ENCODE results near the gene HNRNPU. TPM values are rescaled to one million over a fixed set of nuclear protein-coding genes. Genes with fewer than 3 reads are reported as not detected.

HNRNPU gene
- total RNA-seq, 1 donor from 2014 or later = 447 TPM

DNA sequence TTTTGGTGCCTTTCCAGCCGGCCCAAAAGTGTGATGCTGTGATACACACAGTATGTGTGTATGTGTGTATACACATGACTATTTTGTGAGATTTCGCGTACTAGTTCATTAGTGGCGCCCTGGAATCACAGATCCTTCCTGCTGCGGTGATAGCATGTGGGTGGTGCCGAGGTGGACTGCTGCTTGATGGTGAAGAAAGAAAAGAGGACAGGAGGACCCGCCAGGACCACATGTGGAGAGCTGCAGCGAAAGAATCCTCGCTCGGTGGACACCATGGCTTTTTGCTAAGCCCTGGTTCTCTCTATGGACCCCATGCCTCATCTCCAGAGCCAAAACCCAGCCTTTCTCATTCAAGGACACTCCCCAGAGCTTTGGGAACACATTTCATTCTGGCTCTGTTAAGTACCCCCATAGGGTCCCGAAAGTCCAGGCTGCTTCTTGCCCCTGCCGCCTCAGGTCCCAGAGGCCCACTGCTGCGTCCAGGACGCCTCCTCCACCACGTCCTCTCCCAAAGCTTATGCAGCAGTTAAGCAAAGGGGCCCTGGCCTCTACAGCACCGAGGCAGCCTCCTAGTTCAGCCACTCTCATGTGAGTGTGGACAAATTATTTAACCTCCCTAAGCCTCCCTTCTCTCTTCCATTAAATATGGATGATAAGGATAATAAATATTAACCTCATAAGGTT, 61.6 kb downstream of the HNRNPU start:
- TF ChIP-seq, protein P1, sequence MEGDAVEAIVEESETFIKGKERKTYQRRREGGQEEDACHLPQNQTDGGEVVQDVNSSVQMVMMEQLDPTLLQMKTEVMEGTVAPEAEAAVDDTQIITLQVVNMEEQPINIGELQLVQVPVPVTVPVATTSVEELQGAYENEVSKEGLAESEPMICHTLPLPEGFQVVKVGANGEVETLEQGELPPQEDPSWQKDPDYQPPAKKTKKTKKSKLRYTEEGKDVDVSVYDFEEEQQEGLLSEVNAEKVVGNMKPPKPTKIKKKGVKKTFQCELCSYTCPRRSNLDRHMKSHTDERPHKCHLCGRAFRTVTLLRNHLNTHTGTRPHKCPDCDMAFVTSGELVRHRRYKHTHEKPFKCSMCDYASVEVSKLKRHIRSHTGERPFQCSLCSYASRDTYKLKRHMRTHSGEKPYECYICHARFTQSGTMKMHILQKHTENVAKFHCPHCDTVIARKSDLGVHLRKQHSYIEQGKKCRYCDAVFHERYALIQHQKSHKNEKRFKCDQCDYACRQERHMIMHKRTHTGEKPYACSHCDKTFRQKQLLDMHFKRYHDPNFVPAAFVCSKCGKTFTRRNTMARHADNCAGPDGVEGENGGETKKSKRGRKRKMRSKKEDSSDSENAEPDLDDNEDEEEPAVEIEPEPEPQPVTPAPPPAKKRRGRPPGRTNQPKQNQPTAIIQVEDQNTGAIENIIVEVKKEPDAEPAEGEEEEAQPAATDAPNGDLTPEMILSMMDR (conservative IDR thresholded peaks at IDR 0.05; ENCODE audit: low read depth, low read length) = no peak
- H3K4me3 ChIP-seq (ENCODE audit: low read depth, low read length) = no peak overlapping the region
- DNase-seq (ENCODE audit: low read depth) = no peak

DNA sequence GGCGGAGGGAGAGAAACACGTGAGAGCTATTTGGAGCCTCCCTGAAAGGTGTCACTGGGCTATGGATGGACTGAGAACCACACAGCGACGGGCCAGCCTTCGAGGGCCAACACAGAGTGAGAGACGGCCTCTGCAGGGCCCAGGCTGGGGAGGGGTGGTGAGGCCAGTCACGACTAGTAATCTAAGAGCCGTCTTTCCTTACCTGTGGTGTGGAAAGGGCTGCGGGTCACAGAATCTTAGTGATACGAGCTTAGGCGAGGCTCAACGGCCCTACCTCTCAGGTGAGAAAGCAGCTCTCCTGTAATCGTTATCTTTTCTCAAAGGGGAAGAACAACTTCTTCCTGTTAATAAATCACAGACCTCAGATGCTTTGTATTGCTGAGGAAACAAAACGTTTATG, 62.3 kb downstream of the HNRNPU start:
- no peak for DNase-seq (ENCODE audit: low read depth)
- no peak overlapping the region for H3K4me3 ChIP-seq (ENCODE audit: low read depth, low read length)

DNA sequence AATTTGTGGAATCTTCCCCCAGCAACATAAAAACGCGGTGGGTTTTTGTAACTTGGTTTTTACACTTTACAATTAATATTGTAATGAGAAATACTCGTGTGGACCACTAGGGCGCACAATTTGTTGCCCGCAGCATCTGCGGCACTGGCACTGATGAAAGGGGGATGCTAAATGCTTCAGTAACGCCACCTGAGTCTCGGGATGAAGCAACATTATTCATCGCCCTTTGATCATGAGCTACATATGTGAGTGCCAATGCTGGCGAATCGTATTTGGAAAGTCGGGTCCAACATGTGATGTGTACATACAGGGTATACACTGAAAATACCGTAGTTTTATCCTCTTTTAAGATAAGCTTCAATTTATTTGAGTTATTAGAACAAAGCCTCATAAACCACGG, 63.1 kb downstream of the HNRNPU start:
- TF ChIP-seq, protein P1 (conservative IDR thresholded peaks at IDR 0.05; ENCODE audit: low read depth, low read length) = peak; percentile 65

More for the DNA sequence above, 62.3 kb downstream of the HNRNPU start:
- TF ChIP-seq, protein P1 (conservative IDR thresholded peaks at IDR 0.05; ENCODE audit: low read depth, low read length) = no peak

DNA sequence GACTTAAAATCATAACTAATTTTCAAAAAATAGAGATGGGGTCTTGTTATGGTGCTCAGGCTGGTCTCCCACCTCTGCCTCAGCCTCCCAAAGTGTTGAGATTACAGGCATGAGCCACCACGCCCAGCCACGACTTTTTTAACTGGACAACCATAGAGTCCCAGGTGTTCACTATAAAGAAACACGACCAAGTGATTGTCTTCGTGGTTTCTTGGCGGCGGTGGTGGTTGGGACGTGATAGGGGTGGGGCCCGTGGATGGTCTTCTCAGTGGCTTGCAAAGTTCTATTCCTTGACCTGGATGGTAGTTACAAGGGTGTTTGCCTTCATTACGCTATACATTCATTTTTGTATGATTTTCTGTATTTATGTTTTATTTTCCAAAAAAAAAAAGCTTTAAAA, 63.5 kb downstream of the HNRNPU start:
- TF ChIP-seq, protein P1 (conservative IDR thresholded peaks at IDR 0.05; ENCODE audit: low read depth, low read length) = no peak
- no peak overlapping the region for H3K4me3 ChIP-seq (ENCODE audit: low read depth, low read length)
- no peak for DNase-seq (ENCODE audit: low read depth)

More for the DNA sequence above, 63.1 kb downstream of the HNRNPU start:
- DNase-seq (ENCODE audit: low read depth) = no peak
- no peak overlapping the region for H3K4me3 ChIP-seq (ENCODE audit: low read depth, low read length)

Other genes starting within 250 kb of the HNRNPU start
- 32.2 and 40.4 TPM in 2 replicates for gene DESI2, start 211.4 kb downstream of the HNRNPU start, total RNA-seq
- gene COX20, start 28.9 kb downstream of the HNRNPU start, total RNA-seq = 23.9 and 29.2 TPM in 2 replicates